ENCODE data around the gene PLCD3.

GRCh38 chr17:45107293-45108010, 24.9 kb downstream of the PLCD3 start:
- TF ChIP-seq CTCF (IDR thresholded peaks at IDR 0.05) (no peak), POLR2AphosphoS5 (IDR thresholded peaks at IDR 0.05) (no peak)

All from gastroesophageal sphincter (tissue), 3 donors.